KBM-7 (cell line): ENCODE data around the gene MACROD2.

ENCODE experiments used
- DNase-seq: peaks from one replicate; pipeline ENCODE4 v3.0.0-alpha.2; 2015
- in situ Hi-C: fragments of 300-500 bp; cut with MboI; formaldehyde crosslinking; loops from 2 replicates; pipeline ENCODE4 v1.14.3; 2020; ENCODE audit warnings: low sequenced_read_pairs, low pct_unique_long_range_greater_than_20kb, mixed read lengths

The MACROD2 gene

GRCh38 chr20:15141861-15142260 lies 1146.5 kb downstream of the MACROD2 start:
- DNase-seq = no peak
- in situ Hi-C loops = no loop called here

GRCh38 chr20:15143478-15143877 lies 1148.2 kb downstream of the MACROD2 start:
- no peak for DNase-seq
- in situ Hi-C loops = no loop called here

- DNase-seq = no peak
- in situ Hi-C loops = no loop called here
Measured at GRCh38 chr20:15144916-15145315, 1149.6 kb downstream of the MACROD2 start.

GRCh38 chr20:15146948-15147347 lies 1151.6 kb downstream of the MACROD2 start:
- in situ Hi-C loops = no loop called here
- no peak for DNase-seq

- DNase-seq = no peak
- in situ Hi-C loops = no loop called here
Measured at GRCh38 chr20:15154070-15154469, 1158.8 kb downstream of the MACROD2 start.

GRCh38 chr20:15155848-15156401 lies 1160.6 kb downstream of the MACROD2 start:
- no peak for DNase-seq
- in situ Hi-C loops = no loop called here

- in situ Hi-C loops = no loop called here
- no peak for DNase-seq
Measured at GRCh38 chr20:15158533-15158932, 1163.2 kb downstream of the MACROD2 start.

GRCh38 chr20:15162079-15162647 lies 1166.8 kb downstream of the MACROD2 start:
- no peak for DNase-seq

GRCh38 chr20:15163632-15164031 lies 1168.3 kb downstream of the MACROD2 start:
- in situ Hi-C loops = no loop called here
- no peak for DNase-seq

More at GRCh38 chr20:15162079-15162647, 1166.8 kb downstream of the MACROD2 start:
- in situ Hi-C loops = no loop called here

GRCh38 chr20:15164726-15165125 lies 1169.4 kb downstream of the MACROD2 start:
- DNase-seq = no peak
- in situ Hi-C loops = no loop called here

GRCh38 chr20:15166744-15167143 lies 1171.4 kb downstream of the MACROD2 start:
- in situ Hi-C loops = no loop called here
- DNase-seq = no peak

- in situ Hi-C loops = no loop called here
Measured at GRCh38 chr20:15171016-15171415, 1175.7 kb downstream of the MACROD2 start.

GRCh38 chr20:15176929-15177328 lies 1181.6 kb downstream of the MACROD2 start:
- DNase-seq = no peak
- in situ Hi-C loops = no loop called here

More at GRCh38 chr20:15171016-15171415, 1175.7 kb downstream of the MACROD2 start:
- no peak for DNase-seq

GRCh38 chr20:15178581-15178980 lies 1183.3 kb downstream of the MACROD2 start:
- in situ Hi-C loops = no loop called here
- no peak for DNase-seq

- in situ Hi-C loops = no loop called here
Measured at GRCh38 chr20:15179381-15179780, 1184.1 kb downstream of the MACROD2 start.

GRCh38 chr20:15179781-15180180 lies 1184.5 kb downstream of the MACROD2 start:
- in situ Hi-C loops = no loop called here
- DNase-seq = no peak

More at GRCh38 chr20:15179381-15179780, 1184.1 kb downstream of the MACROD2 start:
- no peak for DNase-seq

GRCh38 chr20:15185322-15185721 lies 1190.0 kb downstream of the MACROD2 start:
- in situ Hi-C loops = no loop called here
- DNase-seq = no peak

- no peak for DNase-seq
- in situ Hi-C loops = no loop called here
Measured at GRCh38 chr20:15185913-15186312, 1190.6 kb downstream of the MACROD2 start.

GRCh38 chr20:15187612-15188011 lies 1192.3 kb downstream of the MACROD2 start:
- in situ Hi-C loops = no loop called here

GRCh38 chr20:15188415-15188814 lies 1193.1 kb downstream of the MACROD2 start:
- in situ Hi-C loops = no loop called here
- no peak for DNase-seq

More at GRCh38 chr20:15187612-15188011, 1192.3 kb downstream of the MACROD2 start:
- DNase-seq = no peak

- no peak for DNase-seq
- in situ Hi-C loops = no loop called here
Measured at GRCh38 chr20:15191082-15191723, 1195.9 kb downstream of the MACROD2 start.
